MCF 10A (cell line): ENCODE results near the gene VEZT. TPM values are rescaled to one million over a fixed set of nuclear protein-coding genes. Genes with fewer than 3 reads are reported as not detected.
"Not testable (repeated sequence)": the region's sequence is repeated elsewhere in the genome, so short reads cannot be mapped to it uniquely, and the experiment has no call there.

Experiments
- BruUV-seq: library from RNA; stranded (reverse); fragments of 400-500 nt; replicated peaks from 2 replicates; lab custom pipeline; 2021; lab: Mats Ljungman, UMichigan
- CTCF ChIA-PET: fragments of 300-600 bp; sonication (Branson Sonifier 250); formaldehyde crosslinking; extraction: SDS; loops from one replicate; lab custom pipeline; 2021; ENCODE audit warnings: antibody characterized with exemption, inconsistent platforms; lab: Yijun Ruan, JAX
- POLR2A ChIA-PET: fragments of 300-600, 350-650 bp; sonication (Branson Sonifier 250); formaldehyde crosslinking; extraction: SDS; loops from one replicate; lab custom pipeline; 2020; ENCODE audit warnings: antibody characterized with exemption, inconsistent platforms; lab: Yijun Ruan, JAX
- DNase-seq: peaks from one replicate; pipeline ENCODE4 v3.0.0-alpha.2; 2018; ENCODE audit not compliant: unreplicated experiment
- H3K27ac Mint-ChIP-seq: one replicate; pipeline ENCODE4 v1.8.0; 2022; ENCODE audit warnings: mild to moderate bottlenecking, low read depth, mixed read lengths; ENCODE audit not compliant: unreplicated experiment
- H3K27me3 Mint-ChIP-seq: one replicate; pipeline ENCODE4 v1.8.0; 2022; ENCODE audit warnings: mixed read lengths; ENCODE audit not compliant: insufficient read depth, unreplicated experiment
- H3K36me3 Mint-ChIP-seq: one replicate; pipeline ENCODE4 v1.8.0; 2022; ENCODE audit warnings: mild to moderate bottlenecking, moderate library complexity, mixed read lengths; ENCODE audit not compliant: insufficient read depth, unreplicated experiment
- H3K4me1 Mint-ChIP-seq: one replicate; pipeline ENCODE4 v1.8.0; 2022; ENCODE audit warnings: mixed read lengths; ENCODE audit not compliant: insufficient read depth, unreplicated experiment
- H3K4me3 Mint-ChIP-seq: one replicate; pipeline ENCODE4 v1.8.0; 2022; ENCODE audit warnings: mild to moderate bottlenecking, moderate library complexity, mixed read lengths; ENCODE audit not compliant: unreplicated experiment
- H3K9me3 Mint-ChIP-seq: one replicate; pipeline ENCODE4 v1.8.0; 2022; ENCODE audit warnings: mixed read lengths; ENCODE audit not compliant: unreplicated experiment
- intact Hi-C: fragments of 100-400 bp; cut with micrococcal nuclease; formaldehyde crosslinking; loops from 2 replicates; pipeline ENCODE4 v1.14.1; 2022
- total RNA-seq: library from RNA; stranded (reverse); gene quantifications from 2 replicates; pipeline ENCODE4 v1.2.3, GENCODE V29; 2022
- TF ChIP-seq, protein P1 (sequence below): fragments of 200-600 bp; IDR thresholded peaks from one replicate; pipeline ENCODE4 v1.8.0; 2022; ENCODE audit warnings: antibody characterized with exemption, mild to moderate bottlenecking; ENCODE audit not compliant: unreplicated experiment

The VEZT gene
- total RNA-seq, 1 experiment from 2014 or later = 107 TPM

DNA sequence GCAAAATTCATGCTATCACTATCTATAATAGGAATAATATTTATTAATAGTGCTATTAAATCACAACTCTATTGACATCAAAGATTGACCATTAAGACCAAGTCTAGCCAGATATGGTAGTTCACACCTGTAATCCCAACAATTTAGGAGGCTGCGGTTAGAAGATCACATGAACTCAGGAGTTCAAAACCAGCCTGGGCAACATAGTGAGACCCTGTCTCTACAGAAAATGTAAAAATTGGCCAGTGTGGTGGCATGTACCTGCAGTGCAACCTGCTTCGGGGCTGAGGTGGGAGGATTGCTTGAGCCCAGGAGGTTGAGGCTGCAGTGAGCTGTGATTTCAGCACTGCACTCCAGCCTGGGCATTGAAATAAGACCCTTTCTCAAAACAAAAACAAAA lies 11.0 kb downstream of the VEZT start:
- Mint-ChIP-seq H3K4me1 (peaks cover 26% of the 10 kb centered on the region), H3K36me3 (peaks cover 30% of the 10 kb centered on the region), H3K9me3 (no peaks in the 10 kb centered on the region), H3K4me3 (no peak overlapping the region), H3K27me3 (no peaks in the 10 kb centered on the region), H3K27ac (no peak overlapping the region)
- POLR2A ChIA-PET = interaction anchor here (0.7 to 21.4 kb wide), 5 partner anchors 10 to 128 kb away, joined by 3 to 1056 read pairs (median 4); partner anchors contain the start of genes FGD6 and VEZT
- CTCF ChIA-PET = interaction anchor here (0.5 to 2.0 kb wide), 2 partner anchors 10 to 30 kb away, joined by 4 to 17 read pairs; partner anchors contain the start of gene VEZT
- TF ChIP-seq, protein P1, sequence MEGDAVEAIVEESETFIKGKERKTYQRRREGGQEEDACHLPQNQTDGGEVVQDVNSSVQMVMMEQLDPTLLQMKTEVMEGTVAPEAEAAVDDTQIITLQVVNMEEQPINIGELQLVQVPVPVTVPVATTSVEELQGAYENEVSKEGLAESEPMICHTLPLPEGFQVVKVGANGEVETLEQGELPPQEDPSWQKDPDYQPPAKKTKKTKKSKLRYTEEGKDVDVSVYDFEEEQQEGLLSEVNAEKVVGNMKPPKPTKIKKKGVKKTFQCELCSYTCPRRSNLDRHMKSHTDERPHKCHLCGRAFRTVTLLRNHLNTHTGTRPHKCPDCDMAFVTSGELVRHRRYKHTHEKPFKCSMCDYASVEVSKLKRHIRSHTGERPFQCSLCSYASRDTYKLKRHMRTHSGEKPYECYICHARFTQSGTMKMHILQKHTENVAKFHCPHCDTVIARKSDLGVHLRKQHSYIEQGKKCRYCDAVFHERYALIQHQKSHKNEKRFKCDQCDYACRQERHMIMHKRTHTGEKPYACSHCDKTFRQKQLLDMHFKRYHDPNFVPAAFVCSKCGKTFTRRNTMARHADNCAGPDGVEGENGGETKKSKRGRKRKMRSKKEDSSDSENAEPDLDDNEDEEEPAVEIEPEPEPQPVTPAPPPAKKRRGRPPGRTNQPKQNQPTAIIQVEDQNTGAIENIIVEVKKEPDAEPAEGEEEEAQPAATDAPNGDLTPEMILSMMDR = no peak
- BruUV-seq = no TSS peak
- intact Hi-C loops = no loop called here
- no peak for DNase-seq

DNA sequence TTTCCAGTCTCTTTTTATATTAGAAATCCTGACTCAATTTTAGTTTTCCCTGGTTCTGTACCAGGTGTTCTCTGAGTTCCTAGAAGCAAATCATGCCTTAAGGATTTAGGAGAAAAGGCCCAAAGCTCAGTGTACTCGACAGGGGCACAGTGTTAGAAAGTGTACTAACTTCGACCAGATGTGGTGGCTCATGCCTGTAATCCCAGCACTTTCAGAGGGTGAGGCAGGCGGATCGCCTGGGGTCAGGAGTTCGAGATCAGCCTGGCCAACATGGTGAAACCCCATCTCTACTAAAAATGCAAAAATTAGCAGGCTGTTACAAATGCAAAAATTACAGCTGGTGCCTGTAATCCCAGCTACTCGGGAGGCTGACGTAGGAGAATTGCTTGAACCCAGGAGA lies 12.0 kb downstream of the VEZT start:
- DNase-seq = no peak
- Mint-ChIP-seq H3K4me3 (no peak overlapping the region), H3K4me1 (peaks cover 21% of the 10 kb centered on the region), H3K27ac (no peak overlapping the region), H3K27me3 (no peaks in the 10 kb centered on the region), H3K36me3 (peaks cover 33% of the 10 kb centered on the region), H3K9me3 (no peaks in the 10 kb centered on the region)
- intact Hi-C loops = no loop called here
- CTCF ChIA-PET = interaction anchor here (2.0 kb wide), 1 partner anchor 11 kb away, joined by 17 read pairs; the partner anchor contains the start of gene VEZT
- POLR2A ChIA-PET = interaction anchor here (0.6 to 21.4 kb wide), 5 partner anchors 11 to 392 kb away, joined by 3 to 1056 read pairs (median 6); partner anchors contain the start of genes FGD6, METAP2 and VEZT
- TF ChIP-seq, protein P1 = no peak
- BruUV-seq = no TSS peak

DNA sequence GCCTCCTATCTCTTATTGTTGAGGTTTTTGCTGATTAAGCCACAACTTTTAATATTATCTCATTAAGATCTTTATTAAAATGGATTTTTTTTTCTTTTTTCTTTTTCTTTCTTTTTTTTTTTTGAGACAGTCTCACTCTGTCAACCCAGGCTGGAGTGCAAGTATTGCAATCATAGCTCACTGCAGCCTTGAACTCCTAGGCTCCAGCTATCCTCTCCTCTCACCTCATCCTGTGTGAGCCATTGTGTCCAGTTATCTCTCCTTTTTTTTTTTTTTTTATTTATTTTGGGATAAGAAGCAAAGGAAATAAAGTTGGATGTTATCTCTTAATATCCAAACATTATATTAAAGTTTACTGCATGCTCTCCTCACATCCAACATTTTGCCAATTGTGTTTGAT lies 12.7 kb downstream of the VEZT start:
- no peaks in the 10 kb centered on the region for H3K27me3 Mint-ChIP-seq
- peaks cover 28% of the 10 kb centered on the region for H3K36me3 Mint-ChIP-seq
- H3K4me1 Mint-ChIP-seq = peaks cover 17% of the 10 kb centered on the region
- peak overlapping the region; percentile 55 for H3K27ac Mint-ChIP-seq
- no TSS peak for BruUV-seq
- no peak overlapping the region for H3K4me3 Mint-ChIP-seq
- POLR2A ChIA-PET = interaction anchor here (0.6 to 21.4 kb wide), 5 partner anchors 11 to 392 kb away, joined by 3 to 1056 read pairs (median 6); partner anchors contain the start of genes FGD6, METAP2 and VEZT
- CTCF ChIA-PET = interaction anchor here (0.6 to 2.0 kb wide), 5 partner anchors 8 to 618 kb away, joined by 3 to 17 read pairs (median 3); partner anchors contain the start of gene VEZT
- TF ChIP-seq, protein P1 = no peak
- no peak for DNase-seq
- no peaks in the 10 kb centered on the region for H3K9me3 Mint-ChIP-seq
- intact Hi-C loops = no loop called here

DNA sequence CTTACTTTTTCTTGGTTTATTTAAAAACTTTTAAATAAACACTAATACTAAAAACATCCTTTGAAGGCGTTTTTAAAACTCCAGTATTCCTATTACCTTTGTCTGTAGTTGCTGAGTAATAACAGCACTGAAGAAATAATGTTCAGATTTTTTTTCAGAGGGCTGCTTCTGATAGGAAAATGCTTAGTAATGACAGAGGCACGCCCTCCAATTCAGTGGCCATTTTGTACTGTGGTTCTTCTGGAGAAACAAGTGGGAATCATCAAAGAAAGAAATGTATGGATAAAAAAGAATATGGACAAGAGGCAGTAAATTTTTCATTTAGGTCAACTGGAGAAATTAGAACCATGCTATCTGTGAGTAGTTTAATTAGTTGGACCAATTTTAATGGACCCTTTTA lies 13.6 kb downstream of the VEZT start:
- TF ChIP-seq, protein P1 = no peak
- POLR2A ChIA-PET = interaction anchor here (0.9 to 4.7 kb wide), 3 partner anchors 9 to 115 kb away, joined by 3 to 61 read pairs (median 3); partner anchors contain the start of genes FGD6 and VEZT
- Mint-ChIP-seq H3K36me3 (peaks cover 25% of the 10 kb centered on the region), H3K4me3 (peak overlapping the region; percentile 18), H3K4me1 (peaks cover 17% of the 10 kb centered on the region), H3K27me3 (no peaks in the 10 kb centered on the region), H3K27ac (peak overlapping the region; percentile 55), H3K9me3 (no peaks in the 10 kb centered on the region)
- BruUV-seq = no TSS peak
- intact Hi-C loops = no loop called here
- CTCF ChIA-PET = interaction anchor here (1.3 to 1.8 kb wide), 3 partner anchors 9 to 114 kb away, joined by 3 read pairs; no protein-coding TSS in a partner anchor
- peak; percentile 36 for DNase-seq

DNA sequence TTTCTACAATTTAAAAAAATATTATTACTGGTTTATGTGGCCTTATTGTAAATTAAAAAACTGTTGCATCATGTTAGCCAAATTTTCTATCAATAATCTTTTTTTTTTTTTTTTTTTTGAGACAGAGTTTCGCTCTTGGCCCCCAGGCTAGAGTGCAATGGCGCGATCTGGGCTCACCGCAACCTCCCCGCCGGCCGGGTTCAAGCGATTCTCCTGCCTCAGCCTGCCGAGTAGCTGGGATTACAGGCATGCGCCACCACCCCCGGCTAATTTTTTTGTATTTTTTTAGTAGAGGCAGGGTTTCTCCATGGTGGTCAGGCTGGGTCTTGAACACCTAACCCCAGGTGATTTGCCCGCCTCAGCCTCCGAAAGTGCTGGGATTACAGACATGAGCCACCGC lies 16.6 kb downstream of the VEZT start:
- CTCF ChIA-PET = interaction anchor here (0.6 kb wide), 1 partner anchor 407 kb away, joined by 3 read pairs; no protein-coding TSS in a partner anchor
- intact Hi-C loops = not testable (repeated sequence)

DNA sequence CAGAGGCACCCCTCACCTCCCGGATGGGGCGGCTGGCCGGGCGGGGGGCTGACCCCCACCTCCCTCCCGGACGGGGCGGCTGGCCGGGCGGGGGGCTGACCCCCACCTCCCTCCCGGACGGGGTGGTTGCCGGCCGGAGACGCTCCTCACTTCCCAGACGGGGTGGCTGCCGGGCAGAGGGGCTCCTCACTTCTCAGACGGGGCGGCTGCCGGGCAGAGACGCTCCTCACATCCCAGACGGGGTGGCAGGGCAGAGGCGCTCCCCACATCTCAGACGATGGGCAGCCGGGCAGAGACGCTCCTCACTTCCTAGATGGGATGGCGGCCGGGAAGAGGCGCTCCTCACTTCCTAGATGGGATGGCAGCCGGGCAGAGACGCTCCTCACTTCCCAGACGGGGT lies 18.0 kb downstream of the VEZT start:
- POLR2A ChIA-PET, H3K4me3 Mint-ChIP-seq, DNase-seq, CTCF ChIA-PET, intact Hi-C loops, H3K9me3 Mint-ChIP-seq, H3K27me3 Mint-ChIP-seq, BruUV-seq, H3K27ac Mint-ChIP-seq: not testable (repeated sequence)
- H3K4me1 Mint-ChIP-seq = peaks cover 18% of the 10 kb centered on the region
- H3K36me3 Mint-ChIP-seq = peaks cover 11% of the 10 kb centered on the region

More for the DNA sequence above, 16.6 kb downstream of the VEZT start:
- POLR2A ChIA-PET = interaction anchor here (1.7 kb wide), 1 partner anchor 34 kb away, joined by 4 read pairs; no protein-coding TSS in a partner anchor
- H3K9me3 Mint-ChIP-seq, BruUV-seq, DNase-seq, H3K27me3 Mint-ChIP-seq, H3K4me3 Mint-ChIP-seq, H3K27ac Mint-ChIP-seq: not testable (repeated sequence)
- peaks cover 13% of the 10 kb centered on the region for H3K36me3 Mint-ChIP-seq
- H3K4me1 Mint-ChIP-seq = peaks cover 11% of the 10 kb centered on the region
